ENCODE results near the gene LRRC27.

LRRC27 gene

GRCh38 chr10:132422903-132423825 is 91.2 kb downstream of the LRRC27 start:
- Histone ChIP-seq H3K9me3 (ENCODE audit: insufficient read depth, low read depth, low read length) (no peaks in the 10 kb centered on the region), H3K9ac (ENCODE audit: low read depth, low read length) (no peak overlapping the region), H3K27me3 (ENCODE audit: insufficient read depth, low read length) (no peaks in the 10 kb centered on the region), H3K4me3 (ENCODE audit: low read length) (no peak overlapping the region), H3K36me3 (ENCODE audit: insufficient read depth, low read length) (no peaks in the 10 kb centered on the region), H3K27ac (ENCODE audit: low read depth, low read length) (no peak overlapping the region), H3K4me1 (ENCODE audit: insufficient read depth, low read length) (peaks cover 20% of the 10 kb centered on the region)
- WGBS = 94% methylated on average over 26 of the region's 26 CpGs

GRCh38 chr10:132423966-132424861 is 92.2 kb downstream of the LRRC27 start:
- Histone ChIP-seq H3K4me3 (ENCODE audit: low read length) (no peak overlapping the region), H3K27ac (ENCODE audit: low read depth, low read length) (no peak overlapping the region), H3K4me1 (ENCODE audit: insufficient read depth, low read length) (peaks cover 13% of the 10 kb centered on the region; the same call in 1 of the 2 replicates), H3K36me3 (ENCODE audit: insufficient read depth, low read length) (no peaks in the 10 kb centered on the region), H3K9me3 (ENCODE audit: insufficient read depth, low read depth, low read length) (no peaks in the 10 kb centered on the region), H3K9ac (ENCODE audit: low read depth, low read length) (no peak overlapping the region), H3K27me3 (ENCODE audit: insufficient read depth, low read length) (no peaks in the 10 kb centered on the region)
- 90% methylated on average over 21 of the region's 21 CpGs for WGBS

- H3K36me3 ChIP-seq (ENCODE audit: insufficient read depth, low read length) = no peaks in the 10 kb centered on the region
- no peak overlapping the region for H3K9ac ChIP-seq (ENCODE audit: low read depth, low read length)
- H3K27me3 ChIP-seq (ENCODE audit: insufficient read depth, low read length) = no peaks in the 10 kb centered on the region
- H3K4me1 ChIP-seq (ENCODE audit: insufficient read depth, low read length) = peaks cover 13% of the 10 kb centered on the region; the same call in 1 of the 2 replicates
- no peak overlapping the region for H3K4me3 ChIP-seq (ENCODE audit: low read length)
- H3K9me3 ChIP-seq (ENCODE audit: insufficient read depth, low read depth, low read length) = no peaks in the 10 kb centered on the region
- WGBS = 97% methylated on average over 61 of the region's 61 CpGs
- H3K27ac ChIP-seq (ENCODE audit: low read depth, low read length) = no peak overlapping the region
Measured at GRCh38 chr10:132425029-132425756, 93.2 kb downstream of the LRRC27 start.

- no peak overlapping the region for H3K4me3 ChIP-seq (ENCODE audit: low read length)
- H3K27ac ChIP-seq (ENCODE audit: low read depth, low read length) = no peak overlapping the region
- WGBS = 95% methylated on average over 9 of the region's 9 CpGs
- H3K9ac ChIP-seq (ENCODE audit: low read depth, low read length) = no peak overlapping the region
- H3K27me3 ChIP-seq (ENCODE audit: insufficient read depth, low read length) = no peaks in the 10 kb centered on the region
- H3K9me3 ChIP-seq (ENCODE audit: insufficient read depth, low read depth, low read length) = no peaks in the 10 kb centered on the region
- peaks cover 10% of the 10 kb centered on the region; the same call in 1 of the 2 replicates for H3K4me1 ChIP-seq (ENCODE audit: insufficient read depth, low read length)
- H3K36me3 ChIP-seq (ENCODE audit: insufficient read depth, low read length) = no peaks in the 10 kb centered on the region
Measured at GRCh38 chr10:132425757-132426155, 93.8 kb downstream of the LRRC27 start.

GRCh38 chr10:132427006-132427771 is 95.2 kb downstream of the LRRC27 start:
- H3K36me3 ChIP-seq (ENCODE audit: insufficient read depth, low read length) = no peaks in the 10 kb centered on the region
- no peaks in the 10 kb centered on the region for H3K9me3 ChIP-seq (ENCODE audit: insufficient read depth, low read depth, low read length)
- H3K27me3 ChIP-seq (ENCODE audit: insufficient read depth, low read length) = no peaks in the 10 kb centered on the region
- H3K4me1 ChIP-seq (ENCODE audit: insufficient read depth, low read length) = no peaks in the 10 kb centered on the region
- WGBS = 81% methylated on average over 10 of the region's 10 CpGs
- H3K9ac ChIP-seq (ENCODE audit: low read depth, low read length) = no peak overlapping the region
- H3K4me3 ChIP-seq (ENCODE audit: low read length) = no peak overlapping the region
- no peak overlapping the region for H3K27ac ChIP-seq (ENCODE audit: low read depth, low read length)

- Histone ChIP-seq H3K9me3 (ENCODE audit: insufficient read depth, low read depth, low read length) (no peaks in the 10 kb centered on the region), H3K4me1 (ENCODE audit: insufficient read depth, low read length) (no peaks in the 10 kb centered on the region), H3K36me3 (ENCODE audit: insufficient read depth, low read length) (no peaks in the 10 kb centered on the region), H3K27ac (ENCODE audit: low read depth, low read length) (no peak overlapping the region), H3K27me3 (ENCODE audit: insufficient read depth, low read length) (no peaks in the 10 kb centered on the region), H3K9ac (ENCODE audit: low read depth, low read length) (no peak overlapping the region), H3K4me3 (ENCODE audit: low read length) (no peak overlapping the region)
- 96% methylated on average over 2 of the region's 2 CpGs for WGBS
Measured at GRCh38 chr10:132427939-132428367, 96.0 kb downstream of the LRRC27 start.

- H3K4me1 ChIP-seq (ENCODE audit: insufficient read depth, low read length) = no peaks in the 10 kb centered on the region
- H3K9ac ChIP-seq (ENCODE audit: low read depth, low read length) = no peak overlapping the region
- no peaks in the 10 kb centered on the region for H3K9me3 ChIP-seq (ENCODE audit: insufficient read depth, low read depth, low read length)
- H3K4me3 ChIP-seq (ENCODE audit: low read length) = no peak overlapping the region
- 93% methylated on average over 11 of the region's 11 CpGs for WGBS
- H3K27me3 ChIP-seq (ENCODE audit: insufficient read depth, low read length) = no peaks in the 10 kb centered on the region
- no peak overlapping the region for H3K27ac ChIP-seq (ENCODE audit: low read depth, low read length)
- H3K36me3 ChIP-seq (ENCODE audit: insufficient read depth, low read length) = no peaks in the 10 kb centered on the region
Measured at GRCh38 chr10:132428486-132428995, 96.5 kb downstream of the LRRC27 start.
